Panc1 (cell line): Measurements from ENCODE around the gene OXCT2. TPM values are rescaled to one million over a fixed set of nuclear protein-coding genes. Genes with fewer than 3 reads are reported as not detected.

Experiments used
- ATAC-seq: fragments of 200-7000 bp; cut with Tn5 transposase; 2 replicates; pipeline ENCODE4 v1.9.1; 2020; ENCODE audit warnings: mild to moderate bottlenecking, moderate library complexity
- BruUV-seq: library from RNA; stranded (reverse); fragments of 400-500 nt; replicated peaks from 2 replicates; lab custom pipeline; 2021; lab: Mats Ljungman, UMichigan
- CTCF ChIA-PET: fragments of 300-600 bp; sonication (Branson Sonifier 250); formaldehyde crosslinking; loops from one replicate; lab custom pipeline; 2022; ENCODE audit warnings: antibody characterized with exemption; lab: Charles Lee
- POLR2A ChIA-PET: fragments of 300-600 bp; sonication (Branson Sonifier 250); formaldehyde crosslinking; loops from one replicate; lab custom pipeline; 2022; ENCODE audit warnings: antibody characterized with exemption; lab: Charles Lee
- DNase-seq: peaks from one replicate; pipeline ENCODE4 v3.0.0-alpha.2; 2010; ENCODE audit warnings: low read depth, low spot score
- H3K27ac ChIP-seq: 2 replicates; pipeline ENCODE4 v1.5.1; 2011; ENCODE audit warnings: mild to moderate bottlenecking, low read length, inconsistent platforms
- H3K27me3 ChIP-seq: fragments of 200-500 bp; sonication (Bioruptor generic); 2 replicates; pipeline ENCODE4 v1.6.0; 2014; ENCODE audit warnings: low read length, inconsistent platforms; ENCODE audit not compliant: control insufficient read depth, insufficient read depth
- H3K36me3 ChIP-seq: fragments of 200-500 bp; sonication (Bioruptor generic); 2 replicates; pipeline ENCODE4 v1.5.1; 2014; ENCODE audit warnings: inconsistent platforms, mild to moderate bottlenecking, low read length, moderate library complexity; ENCODE audit not compliant: control insufficient read depth, insufficient read depth
- H3K4me1 ChIP-seq: 2 replicates; pipeline ENCODE4 v1.5.1; 2011; ENCODE audit warnings: inconsistent platforms, mild to moderate bottlenecking, low read length, moderate library complexity; ENCODE audit not compliant: control insufficient read depth, insufficient read depth
- H3K4me3 ChIP-seq, 2 experiments: 2 replicates each; pipeline ENCODE4 v1.5.1; 2011 to 2012; ENCODE audit warnings: low read depth in 2 of 2, low read length in 2 of 2, mild to moderate bottlenecking in 2 of 2, inconsistent platforms in 1 of 2, moderate library complexity in 1 of 2
- H3K9me3 ChIP-seq: fragments of 200-500 bp; sonication (Bioruptor generic); 2 replicates; pipeline ENCODE4 v1.5.1; 2014; ENCODE audit warnings: low read depth, mild to moderate bottlenecking, inconsistent platforms, low read length, moderate library complexity; ENCODE audit not compliant: control insufficient read depth, insufficient read depth
- CTCF ChIP-seq: fragments of 450-650 bp; IDR thresholded peaks from 2 replicates; pipeline ENCODE4 v1.5.1; 2017; ENCODE audit warnings: mild to moderate bottlenecking
- POLR2AphosphoS5 ChIP-seq: IDR thresholded peaks from 2 replicates; pipeline ENCODE4 v1.6.1; 2012; ENCODE audit warnings: mild to moderate bottlenecking, low read depth, low read length, moderate library complexity
- SIN3A ChIP-seq: IDR thresholded peaks from 2 replicates; pipeline ENCODE4 v1.6.1; 2012; ENCODE audit warnings: low read depth, mild to moderate bottlenecking, low read length, moderate library complexity, borderline replicate concordance; ENCODE audit not compliant: insufficient read depth
- TCF7L2 ChIP-seq: IDR thresholded peaks from 2 replicates; pipeline ENCODE4 v1.6.1; 2011; ENCODE audit warnings: mild to moderate bottlenecking, low read depth, low read length, inconsistent platforms
- in situ Hi-C: cut with HindIII; loops from 2 replicates; pipeline ENCODE4 v1.10.0; 2016; ENCODE audit warnings: low sequenced_read_pairs, low pct_unique_long_range_greater_than_20kb
- intact Hi-C: fragments of 100-400 bp; cut with micrococcal nuclease; formaldehyde crosslinking; loops from one replicate; pipeline ENCODE4 v1.10.0; 2022; ENCODE audit not compliant: unreplicated experiment
- total RNA-seq: library from RNA; stranded (reverse); gene quantifications from one replicate; pipeline ENCODE4 v1.2.1, GENCODE V29; 2021; ENCODE audit not compliant: unreplicated experiment
- TF ChIP-seq, protein P1 (sequence below), 2 experiments: IDR thresholded peaks; 2 replicates each; pipeline ENCODE4 v1.6.1; 2011 to 2012; ENCODE audit warnings: low read depth in 2 of 2, control low read depth in 1 of 2, low read length in 1 of 2, mild to moderate bottlenecking in 1 of 2, moderate library complexity in 1 of 2; ENCODE audit not compliant: insufficient read depth in 1 of 2

Gene OXCT2
- total RNA-seq, 1 experiment from 2014 or later: 1.9 TPM

DNA sequence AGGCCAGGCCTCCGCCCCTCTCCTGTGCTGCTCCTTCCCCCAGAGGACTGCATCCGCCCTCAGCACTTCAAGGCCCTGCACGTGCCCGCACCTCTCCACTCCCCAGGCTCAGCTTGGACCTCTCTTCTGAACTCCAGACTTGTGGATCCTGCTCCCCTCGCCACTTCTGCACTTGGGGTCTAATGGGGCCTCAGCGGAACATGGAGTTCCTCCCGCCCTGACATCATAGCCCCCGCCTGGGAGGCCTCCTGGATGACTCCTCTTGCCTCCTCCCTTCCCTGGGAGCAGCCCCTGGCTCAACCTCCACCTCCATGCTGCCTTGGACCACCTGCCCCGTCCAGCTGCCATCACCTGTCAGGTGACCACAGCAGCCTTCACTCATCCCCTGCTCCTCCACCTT lies 10.1 kb downstream of the OXCT2 start:
- in situ Hi-C loops (no loop called here), intact Hi-C loops (loop anchor here (5.0 kb wide), 1 partner anchor 239 kb away; no protein-coding TSS in a partner anchor)
- Histone ChIP-seq H3K27me3 (no peaks in the 10 kb centered on the region), H3K27ac (no peak overlapping the region), H3K4me1 (no peaks in the 10 kb centered on the region), H3K36me3 (peaks cover 2% of the 10 kb centered on the region; the same call in 1 of the 2 replicates), H3K9me3 (no peaks in the 10 kb centered on the region), H3K4me3 (no peak overlapping the region)
- ATAC-seq (no peak), DNase-seq (no peak)
- ChIA-PET CTCF (no interaction called here), POLR2A (no interaction called here)
- TF ChIP-seq CTCF (no peak), TCF7L2 (no peak), SIN3A (no peak), POLR2AphosphoS5 (no peak)
- TF ChIP-seq, protein P1, sequence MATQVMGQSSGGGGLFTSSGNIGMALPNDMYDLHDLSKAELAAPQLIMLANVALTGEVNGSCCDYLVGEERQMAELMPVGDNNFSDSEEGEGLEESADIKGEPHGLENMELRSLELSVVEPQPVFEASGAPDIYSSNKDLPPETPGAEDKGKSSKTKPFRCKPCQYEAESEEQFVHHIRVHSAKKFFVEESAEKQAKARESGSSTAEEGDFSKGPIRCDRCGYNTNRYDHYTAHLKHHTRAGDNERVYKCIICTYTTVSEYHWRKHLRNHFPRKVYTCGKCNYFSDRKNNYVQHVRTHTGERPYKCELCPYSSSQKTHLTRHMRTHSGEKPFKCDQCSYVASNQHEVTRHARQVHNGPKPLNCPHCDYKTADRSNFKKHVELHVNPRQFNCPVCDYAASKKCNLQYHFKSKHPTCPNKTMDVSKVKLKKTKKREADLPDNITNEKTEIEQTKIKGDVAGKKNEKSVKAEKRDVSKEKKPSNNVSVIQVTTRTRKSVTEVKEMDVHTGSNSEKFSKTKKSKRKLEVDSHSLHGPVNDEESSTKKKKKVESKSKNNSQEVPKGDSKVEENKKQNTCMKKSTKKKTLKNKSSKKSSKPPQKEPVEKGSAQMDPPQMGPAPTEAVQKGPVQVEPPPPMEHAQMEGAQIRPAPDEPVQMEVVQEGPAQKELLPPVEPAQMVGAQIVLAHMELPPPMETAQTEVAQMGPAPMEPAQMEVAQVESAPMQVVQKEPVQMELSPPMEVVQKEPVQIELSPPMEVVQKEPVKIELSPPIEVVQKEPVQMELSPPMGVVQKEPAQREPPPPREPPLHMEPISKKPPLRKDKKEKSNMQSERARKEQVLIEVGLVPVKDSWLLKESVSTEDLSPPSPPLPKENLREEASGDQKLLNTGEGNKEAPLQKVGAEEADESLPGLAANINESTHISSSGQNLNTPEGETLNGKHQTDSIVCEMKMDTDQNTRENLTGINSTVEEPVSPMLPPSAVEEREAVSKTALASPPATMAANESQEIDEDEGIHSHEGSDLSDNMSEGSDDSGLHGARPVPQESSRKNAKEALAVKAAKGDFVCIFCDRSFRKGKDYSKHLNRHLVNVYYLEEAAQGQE (IDR thresholded peaks at IDR 0.05; ENCODE audit: insufficient read depth in 1 of 2, low read depth in 2 of 2, low read length in 1 of 2): no peak
- no TSS peak for BruUV-seq

- CTCF ChIA-PET: no interaction called here
- DNase-seq (no peak), ATAC-seq (no peak)
- POLR2A ChIA-PET: no interaction called here
- Histone ChIP-seq H3K36me3 (peaks cover 2% of the 10 kb centered on the region; the same call in 1 of the 2 replicates), H3K27me3 (no peaks in the 10 kb centered on the region), H3K27ac (no peak overlapping the region), H3K4me3 (no peak overlapping the region), H3K4me1 (no peaks in the 10 kb centered on the region), H3K9me3 (no peaks in the 10 kb centered on the region)
- BruUV-seq: no TSS peak
- in situ Hi-C loops: no loop called here
- no peak for TF ChIP-seq SIN3A
- TF ChIP-seq, protein P1 (IDR thresholded peaks at IDR 0.05; ENCODE audit: insufficient read depth in 1 of 2, low read depth in 2 of 2, low read length in 1 of 2): no peak
- no peak for TF ChIP-seq POLR2AphosphoS5
- TF ChIP-seq TCF7L2: no peak
- TF ChIP-seq CTCF: no peak
- intact Hi-C loops: loop anchor here (5.0 kb wide), 1 partner anchor 238 kb away; no protein-coding TSS in a partner anchor
These were observed 10.8 kb downstream of the OXCT2 start for GRCh38 chr1:39760074-39761008.
